C4-2B (cell line): ENCODE measurements around the gene SPG21.

Experiments used
- ZFX ChIP-seq: fragments of 450-650 bp; IDR thresholded peaks from 2 replicates; pipeline ENCODE4 v1.6.1; 2017
- TF ChIP-seq, protein P1 (sequence below): fragments of 450-650 bp; conservative IDR thresholded peaks from 2 replicates; pipeline ENCODE4 v1.5.1; 2017; ENCODE audit warnings: mild to moderate bottlenecking

DNA sequence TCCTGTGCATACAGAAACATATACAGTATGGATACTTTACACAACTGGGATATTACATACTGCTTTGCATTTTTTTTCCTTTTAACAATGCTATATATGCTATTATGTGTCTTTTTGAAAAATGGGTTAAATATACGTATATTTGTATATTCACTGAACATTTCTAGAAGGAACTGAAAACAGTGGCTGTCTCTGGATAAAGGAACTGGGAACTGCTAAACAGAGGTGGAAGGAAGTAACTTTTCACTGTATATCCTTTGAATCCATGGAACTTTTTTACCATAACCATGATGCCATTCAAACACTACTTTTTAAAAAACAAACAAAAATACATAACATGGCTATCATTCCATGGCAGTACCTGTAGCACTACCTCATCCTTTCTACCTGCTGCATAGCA is 37.9 kb upstream of the SPG21 start:
- TF ChIP-seq, protein P1, sequence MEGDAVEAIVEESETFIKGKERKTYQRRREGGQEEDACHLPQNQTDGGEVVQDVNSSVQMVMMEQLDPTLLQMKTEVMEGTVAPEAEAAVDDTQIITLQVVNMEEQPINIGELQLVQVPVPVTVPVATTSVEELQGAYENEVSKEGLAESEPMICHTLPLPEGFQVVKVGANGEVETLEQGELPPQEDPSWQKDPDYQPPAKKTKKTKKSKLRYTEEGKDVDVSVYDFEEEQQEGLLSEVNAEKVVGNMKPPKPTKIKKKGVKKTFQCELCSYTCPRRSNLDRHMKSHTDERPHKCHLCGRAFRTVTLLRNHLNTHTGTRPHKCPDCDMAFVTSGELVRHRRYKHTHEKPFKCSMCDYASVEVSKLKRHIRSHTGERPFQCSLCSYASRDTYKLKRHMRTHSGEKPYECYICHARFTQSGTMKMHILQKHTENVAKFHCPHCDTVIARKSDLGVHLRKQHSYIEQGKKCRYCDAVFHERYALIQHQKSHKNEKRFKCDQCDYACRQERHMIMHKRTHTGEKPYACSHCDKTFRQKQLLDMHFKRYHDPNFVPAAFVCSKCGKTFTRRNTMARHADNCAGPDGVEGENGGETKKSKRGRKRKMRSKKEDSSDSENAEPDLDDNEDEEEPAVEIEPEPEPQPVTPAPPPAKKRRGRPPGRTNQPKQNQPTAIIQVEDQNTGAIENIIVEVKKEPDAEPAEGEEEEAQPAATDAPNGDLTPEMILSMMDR: no peak
- TF ChIP-seq ZFX: no peak
